Ovary (tissue), 9 donors: ENCODE measurements around the gene OR10G2. TPM values are rescaled to one million over a fixed set of nuclear protein-coding genes. Genes with fewer than 3 reads are reported as not detected.
"Not testable (repeated sequence)": the region's sequence is repeated elsewhere in the genome, so short reads cannot be mapped to it uniquely, and the experiment has no call there.

Experiments used
- DNase-seq, 5 donors: peaks; one replicate each; pipeline ENCODE4 v3.0.0-alpha.2; 2019 to 2020
- H3K27ac ChIP-seq, 2 donors: fragments of 200-600 bp; one replicate each; pipeline versions ENCODE4 v1.5.1 to v1.8.0; 2019 to 2022
- H3K27me3 ChIP-seq: fragments of 200-600 bp; one replicate; pipeline ENCODE4 v1.8.0; 2022
- H3K36me3 ChIP-seq: fragments of 200-600 bp; sonication (generic); one replicate; pipeline ENCODE4 v1.5.1; 2019
- H3K4me1 ChIP-seq: one replicate; pipeline ENCODE4 v1.8.1; 2013; ENCODE audit warnings: mild to moderate bottlenecking, moderate library complexity; ENCODE audit not compliant: insufficient read depth
- H3K4me3 ChIP-seq: fragments of 200-600 bp; sonication (generic); one replicate; pipeline ENCODE4 v1.5.1; 2017
- H3K9me3 ChIP-seq, 2 donors: fragments of 200-600 bp in 1 of 2; sonication (generic) in 1 of 2; one replicate each; pipeline versions ENCODE4 v1.5.1 to v1.8.1; 2013 to 2019; ENCODE audit warnings: mild to moderate bottlenecking in 1 of 2, moderate library complexity in 1 of 2
- CTCF ChIP-seq, 3 donors: fragments of 450-650 bp in 2 of 3; fragments of 200-600 bp in 1 of 3; IDR thresholded peaks; one replicate each; pipeline versions ENCODE4 v1.5.1 to v1.8.0; 2016 to 2022; ENCODE audit warnings: antibody characterized with exemption in 3 of 3, mild to moderate bottlenecking in 1 of 3
- EP300 ChIP-seq: sonication (generic); formaldehyde crosslinking; IDR thresholded peaks from one replicate; pipeline ENCODE4 v1.6.1; 2017; ENCODE audit warnings: antibody characterized with exemption
- POLR2A ChIP-seq: fragments of 450-650 bp; IDR thresholded peaks from one replicate; pipeline ENCODE4 v1.6.1; 2017; ENCODE audit warnings: antibody characterized with exemption, mild to moderate bottlenecking, moderate library complexity
- WGBS, 3 donors: extraction: QIAGEN DNeasy Blood & Tissue Kit in 1 of 3; methylation state at CpG; one replicate each; pipeline versions ENCODE4 v1.1.5 to v1.1.7; 2013 to 2017; 5-methylcytosine and 5-hydroxymethylcytosine counted together
- intact Hi-C, 4 donors: fragments of 100-400 bp; cut with DNase I; formaldehyde crosslinking; loops; one replicate each; pipeline versions ENCODE4 v1.11.0 to v1.15.1; 2022 to 2023
- polyA plus RNA-seq, 2 donors: library from polyadenylated mRNA; stranded (reverse); fragments of 200-250 nt in 1 of 2; fragments of 350-450 nt in 1 of 2; fragmentation: Illumina TruSeq in 1 of 2; extraction: RNeasy Lipid Tissue Mini Kit (QIAGEN cat#74804) in 1 of 2; gene quantifications; one replicate each; pipeline ENCODE4 v1.2.3, GENCODE V29; 2013 to 2014
- total RNA-seq, 7 donors: library from RNA; depleted of rRNA in 2 of 7; stranded (reverse); fragments of >200 nt in 2 of 7; fragmentation: NEBNext Ultra II Directional in 3 of 7; extraction: Animal tissue kit (Norgen Biotek cat#: 25700) in 3 of 7; gene quantifications; one replicate each; pipeline versions ENCODE4 v1.1.0 to v1.2.4, GENCODE V29; 2016 to 2023
- donor health status: DM: no; HTN: no; CAD: no; lungs with moderate emphysema.
- donor health status: DM: no; HTN: no; CAD: no.
- donor health status: Bipolar disorder and iron deficiency.
- donor health status: DM: yes; HTN: yes; CAD: no.
- donor health status: DM: no; HTN: no; CAD: no.
- donor health status: DM: yes; HTN: yes; CAD: no.

OR10G2 gene
- total and polyA plus RNA-seq, 9 donors: not detected

- WGBS, 3 donors: 46 to 63% (median 58%) methylated on average over 3 of the region's 3 CpGs
- Histone ChIP-seq H3K4me3 (no peak overlapping the region), H3K4me1 (no peaks in the 10 kb centered on the region), H3K36me3 (no peaks in the 10 kb centered on the region), H3K9me3 (no peaks in the 10 kb centered on the region), H3K27me3 (no peaks in the 10 kb centered on the region), H3K27ac (no peak overlapping the region)
- TF ChIP-seq EP300 (no peak), CTCF (IDR thresholded peaks at IDR 0.05) (no peak), POLR2A (no peak)
- no peak for DNase-seq
- intact Hi-C loops: no loop called here
Observed at GRCh38 chr14:21642683-21643082, 7.9 kb upstream of the OR10G2 start.

GRCh38 chr14:21631084-21631483, 3.7 kb downstream of the OR10G2 start:
- Histone ChIP-seq H3K36me3 (no peaks in the 10 kb centered on the region), H3K4me3 (no peak overlapping the region), H3K27me3 (no peaks in the 10 kb centered on the region), H3K4me1 (no peaks in the 10 kb centered on the region), H3K27ac (no peak overlapping the region), H3K9me3 (peaks cover 0 to 3% of the 10 kb centered on the region in 2 donors)
- intact Hi-C loops: no loop called here
- DNase-seq: no peak
- 24 to 79% (median 27%) methylated on average over 3 of the region's 3 CpGs for WGBS, 3 donors
- TF ChIP-seq CTCF (IDR thresholded peaks at IDR 0.05) (no peak), EP300 (no peak), POLR2A (no peak)

- H3K27ac ChIP-seq, H3K9me3 ChIP-seq, H3K4me1 ChIP-seq, H3K4me3 ChIP-seq, H3K27me3 ChIP-seq, DNase-seq, H3K36me3 ChIP-seq, intact Hi-C loops: not testable (repeated sequence)
- WGBS, 3 donors: 95 to 98% (median 97%) methylated on average over 1 of the region's 1 CpG
Observed at GRCh38 chr14:21630503-21630902, 4.2 kb downstream of the OR10G2 start.

- no peak for DNase-seq
- WGBS, 3 donors: 58 to 74% (median 68%) methylated on average over 3 of the region's 3 CpGs
- Histone ChIP-seq H3K36me3 (no peaks in the 10 kb centered on the region), H3K27ac (no peak overlapping the region), H3K9me3 (no peaks in the 10 kb centered on the region), H3K27me3 (no peaks in the 10 kb centered on the region), H3K4me3 (no peak overlapping the region), H3K4me1 (no peaks in the 10 kb centered on the region)
- intact Hi-C loops: no loop called here
- TF ChIP-seq POLR2A (no peak), EP300 (no peak), CTCF (IDR thresholded peaks at IDR 0.05) (no peak)
Observed at GRCh38 chr14:21626491-21627230, 8.1 kb downstream of the OR10G2 start.

GRCh38 chr14:21617614-21618013, 17.1 kb downstream of the OR10G2 start:
- no peaks in the 10 kb centered on the region for H3K27me3 ChIP-seq

More at GRCh38 chr14:21617614-21618013, 17.1 kb downstream of the OR10G2 start:
- TF ChIP-seq POLR2A (no peak), EP300 (no peak), CTCF (IDR thresholded peaks at IDR 0.05) (no peak)
- H3K9me3 ChIP-seq: no peaks in the 10 kb centered on the region
- no peak for DNase-seq
- H3K4me3 ChIP-seq: no peak overlapping the region
- H3K36me3 ChIP-seq: no peaks in the 10 kb centered on the region
- H3K27ac ChIP-seq: no peak overlapping the region
- no peaks in the 10 kb centered on the region for H3K4me1 ChIP-seq
- intact Hi-C loops: no loop called here
- WGBS, 3 donors: 72 to 76% (median 73%) methylated on average over 8 of the region's 8 CpGs
